ENCODE results near the gene TNFSF11.

- TF ChIP-seq POLR2A (IDR thresholded peaks at IDR 0.05) (no peak), CTCF (IDR thresholded peaks at IDR 0.05) (no peak)
These were observed 23.6 kb downstream of the TNFSF11 start for GRCh38 chr13:42597505-42597904.
